Measurements from ENCODE around the gene NAA11.
A peak's percentile ranks its signal among the peaks of the same experiment; 100 is the strongest.

The NAA11 gene

GRCh38 chr4:79325864-79326328 is at the start of gene NAA11:
TSS of gene NAA11 (minus strand) at chr4:79326061. CDS start at chr4:79325877, 184 bp downstream.
- peak; percentile 55 to 60 for DNase-seq

- no peak for DNase-seq
Observed at GRCh38 chr4:79370026-79370425, 44.2 kb upstream of the NAA11 start.

- DNase-seq = no peak
Observed at GRCh38 chr4:79367096-79367495, 41.2 kb upstream of the NAA11 start.

- no peak for DNase-seq
Observed at GRCh38 chr4:79366422-79366821, 40.6 kb upstream of the NAA11 start.

GRCh38 chr4:79364061-79364460 is 38.2 kb upstream of the NAA11 start:
- no peak for DNase-seq

- no peak for DNase-seq
Observed at GRCh38 chr4:79362626-79363025, 36.8 kb upstream of the NAA11 start.

GRCh38 chr4:79360006-79360405 is 34.1 kb upstream of the NAA11 start:
- DNase-seq = no peak

- no peak for DNase-seq
Observed at GRCh38 chr4:79358438-79358837, 32.6 kb upstream of the NAA11 start.

GRCh38 chr4:79357365-79357764 is 31.5 kb upstream of the NAA11 start:
- no peak for DNase-seq

- no peak for DNase-seq
Observed at GRCh38 chr4:79353075-79353474, 27.2 kb upstream of the NAA11 start.

- DNase-seq = no peak
Observed at GRCh38 chr4:79348405-79348804, 22.5 kb upstream of the NAA11 start.

- DNase-seq = no peak
Observed at GRCh38 chr4:79341893-79342653, 16.2 kb upstream of the NAA11 start.

- DNase-seq = no peak
Observed at GRCh38 chr4:79340568-79340967, 14.7 kb upstream of the NAA11 start.

GRCh38 chr4:79338148-79338547 is 12.3 kb upstream of the NAA11 start:
- no peak for DNase-seq

GRCh38 chr4:79334783-79335182 is 8.9 kb upstream of the NAA11 start:
- DNase-seq = no peak

GRCh38 chr4:79334341-79334740 is 8.5 kb upstream of the NAA11 start:
- DNase-seq = no peak

GRCh38 chr4:79331126-79331876 is 5.4 kb upstream of the NAA11 start:
- no peak for DNase-seq

- no peak for DNase-seq
Observed at GRCh38 chr4:79330720-79331119, 4.9 kb upstream of the NAA11 start.

GRCh38 chr4:79325436-79325835 is 425 bp downstream of the NAA11 start:
- no peak for DNase-seq

- no peak for DNase-seq
Observed at GRCh38 chr4:79319975-79320374, 5.9 kb downstream of the NAA11 start.

- no peak for DNase-seq
Observed at GRCh38 chr4:79317711-79318110, 8.2 kb downstream of the NAA11 start.

- no peak for DNase-seq
Observed at GRCh38 chr4:79315891-79316290, 10.0 kb downstream of the NAA11 start.

GRCh38 chr4:79311279-79311678 is 14.6 kb downstream of the NAA11 start:
- no peak for DNase-seq

- DNase-seq = no peak
Observed at GRCh38 chr4:79308971-79309370, 16.9 kb downstream of the NAA11 start.

All from SHP77 (cell line).